IPS-18a (cell line): ENCODE data around the gene ZNF841.

Experiments used
- H3K27ac ChIP-seq: one replicate; pipeline ENCODE4 v1.5.1; 2013; ENCODE audit warnings: low read length
- H3K27me3 ChIP-seq: one replicate; pipeline ENCODE4 v1.6.1; 2013; ENCODE audit warnings: mild to moderate bottlenecking, low read length; ENCODE audit not compliant: control insufficient read depth, insufficient read depth
- H3K36me3 ChIP-seq: one replicate; pipeline ENCODE4 v1.6.1; 2013; ENCODE audit warnings: low read depth, low read length; ENCODE audit not compliant: control insufficient read depth
- H3K4me1 ChIP-seq: one replicate; pipeline ENCODE4 v1.6.1; 2013; ENCODE audit warnings: low read depth, low read length; ENCODE audit not compliant: control insufficient read depth
- H3K4me3 ChIP-seq: one replicate; pipeline ENCODE4 v1.5.1; 2013; ENCODE audit warnings: low read length
- H3K9ac ChIP-seq: one replicate; pipeline ENCODE4 v1.6.1; 2013; ENCODE audit warnings: mild to moderate bottlenecking, low read length, moderate library complexity
- H3K9me3 ChIP-seq: one replicate; pipeline ENCODE4 v1.6.1; 2013; ENCODE audit warnings: low read depth, low read length; ENCODE audit not compliant: control insufficient read depth

Gene ZNF841

GRCh38 chr19:52095172-52096014 lies at the start of gene ZNF841:
Gene ZNF841, minus strand, starts transcription at chr19:52095765. Its CDS starts 10,964 bp downstream, at chr19:52084801.
- H3K27ac ChIP-seq = no peak within 1 kb of the TSS
- H3K27me3 ChIP-seq = peaks cover 11% of the 10 kb centered on the region
- peak within 1 kb of the TSS; percentile 96 for H3K4me3 ChIP-seq
- peaks cover 23% of the 10 kb centered on the region for H3K9me3 ChIP-seq
- H3K9ac ChIP-seq = peak within 1 kb of the TSS; percentile 83
- no peaks in the 10 kb centered on the region for H3K36me3 ChIP-seq
- H3K4me1 ChIP-seq = peaks cover 4% of the 10 kb centered on the region

- Histone ChIP-seq H3K27ac (no peak overlapping the region), H3K36me3 (no peaks in the 10 kb centered on the region), H3K9ac (no peak overlapping the region), H3K27me3 (no peaks in the 10 kb centered on the region), H3K4me3 (no peak overlapping the region), H3K9me3 (peaks cover 3% of the 10 kb centered on the region), H3K4me1 (peaks cover 8% of the 10 kb centered on the region)
Measured at GRCh38 chr19:52142001-52142595, 46.5 kb upstream of the ZNF841 start.

DNA sequence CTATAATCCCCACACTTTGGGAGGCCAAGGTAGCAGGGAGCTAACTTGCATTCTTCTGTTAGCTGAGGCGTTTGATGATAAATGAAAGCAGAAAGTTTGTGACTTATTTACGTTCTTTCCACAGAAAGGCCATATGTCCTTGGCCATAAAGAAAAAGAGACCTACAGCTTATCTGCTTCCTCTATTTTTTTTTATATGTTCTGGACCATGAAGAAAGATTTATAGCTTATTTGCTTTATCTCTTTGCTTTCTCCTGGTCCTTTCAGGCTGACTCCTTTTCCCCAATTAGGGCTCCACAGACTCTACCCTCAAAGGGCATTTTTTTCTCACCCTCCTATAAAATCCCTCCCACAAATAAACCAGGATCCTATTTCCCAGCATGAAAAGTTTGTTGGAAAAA lies 45.6 kb upstream of the ZNF841 start:
- Histone ChIP-seq H3K4me3 (no peak overlapping the region), H3K9me3 (no peaks in the 10 kb centered on the region), H3K36me3 (no peaks in the 10 kb centered on the region), H3K4me1 (peaks cover 8% of the 10 kb centered on the region), H3K27ac (no peak overlapping the region), H3K27me3 (no peaks in the 10 kb centered on the region), H3K9ac (no peak overlapping the region)

- no peak overlapping the region for H3K9ac ChIP-seq
- H3K9me3 ChIP-seq = no peaks in the 10 kb centered on the region
- H3K27me3 ChIP-seq = no peaks in the 10 kb centered on the region
- no peaks in the 10 kb centered on the region for H3K36me3 ChIP-seq
- no peak overlapping the region for H3K27ac ChIP-seq
- H3K4me1 ChIP-seq = peaks cover 8% of the 10 kb centered on the region
- H3K4me3 ChIP-seq = peak overlapping the region; percentile 89
Measured at GRCh38 chr19:52140032-52140710, 44.6 kb upstream of the ZNF841 start.

DNA sequence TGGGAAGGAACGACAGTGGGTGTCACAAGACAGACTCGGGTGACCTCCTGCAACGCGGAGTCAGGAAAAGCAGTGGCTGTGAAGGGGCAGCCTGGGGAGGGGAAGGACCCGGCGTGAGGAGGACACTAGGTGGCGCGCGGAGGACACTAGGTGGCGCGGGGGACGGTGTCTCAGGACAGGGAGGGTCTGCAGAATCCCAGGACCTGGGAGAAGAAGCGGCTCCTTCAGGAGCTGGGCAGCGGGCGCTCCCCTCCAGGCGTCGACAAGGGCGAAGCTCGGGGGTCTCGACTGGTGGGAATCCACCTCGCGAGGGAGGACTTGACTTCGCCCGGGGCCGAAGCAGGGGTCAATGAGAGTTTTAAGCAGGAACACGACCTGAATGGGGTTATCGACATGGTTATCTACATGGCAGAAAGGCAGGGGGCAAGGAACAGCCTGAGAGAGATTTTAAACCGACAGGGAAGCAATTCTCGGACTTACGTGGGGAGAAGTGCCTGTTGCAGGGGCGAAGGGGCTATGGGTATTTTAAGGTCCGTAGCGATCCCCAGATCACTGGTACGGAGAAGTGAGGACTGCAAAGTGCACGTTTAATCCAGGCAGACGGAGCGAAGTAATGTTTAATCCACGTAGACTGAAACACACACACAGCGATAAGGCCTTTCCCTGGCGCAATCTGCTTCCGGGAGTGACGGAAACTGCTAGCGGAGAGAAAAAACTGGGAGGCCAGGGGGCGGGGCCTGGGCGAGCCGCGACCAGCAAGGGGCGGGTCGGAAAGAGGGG lies 43.9 kb upstream of the ZNF841 start, which contains the start of gene ZNF616:
Gene ZNF616, minus strand, starts transcription at position 687 of the 780 bp plus-strand sequence. CDS start 9,426 bp downstream, outside the sequence.
- H3K9ac ChIP-seq = peak within 1 kb of the TSS; percentile 95
- H3K4me3 ChIP-seq = peak within 1 kb of the TSS; percentile 89
- H3K4me1 ChIP-seq = peaks cover 8% of the 10 kb centered on the region
- H3K27me3 ChIP-seq = no peaks in the 10 kb centered on the region
- no peaks in the 10 kb centered on the region for H3K36me3 ChIP-seq
- H3K9me3 ChIP-seq = no peaks in the 10 kb centered on the region
- peak within 1 kb of the TSS; percentile 80 for H3K27ac ChIP-seq

DNA sequence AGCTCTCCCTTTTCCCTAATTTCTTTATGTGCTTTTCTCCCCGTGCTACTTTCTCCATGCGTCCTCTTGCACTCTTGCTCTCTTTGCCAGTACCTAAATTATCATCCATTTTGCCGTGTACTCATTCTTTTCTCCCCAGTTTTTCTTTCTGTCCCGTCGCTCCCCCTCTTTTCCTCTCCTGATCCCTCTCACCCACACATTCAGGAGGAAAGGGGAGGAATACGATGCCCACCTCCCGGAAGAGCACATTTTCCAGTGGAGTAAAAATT lies 43.4 kb upstream of the ZNF841 start:
- Histone ChIP-seq H3K27me3 (no peaks in the 10 kb centered on the region), H3K4me3 (peak overlapping the region; percentile 89), H3K27ac (peak overlapping the region; percentile 76), H3K36me3 (no peaks in the 10 kb centered on the region), H3K4me1 (peaks cover 8% of the 10 kb centered on the region), H3K9ac (peak overlapping the region; percentile 95), H3K9me3 (no peaks in the 10 kb centered on the region)

DNA sequence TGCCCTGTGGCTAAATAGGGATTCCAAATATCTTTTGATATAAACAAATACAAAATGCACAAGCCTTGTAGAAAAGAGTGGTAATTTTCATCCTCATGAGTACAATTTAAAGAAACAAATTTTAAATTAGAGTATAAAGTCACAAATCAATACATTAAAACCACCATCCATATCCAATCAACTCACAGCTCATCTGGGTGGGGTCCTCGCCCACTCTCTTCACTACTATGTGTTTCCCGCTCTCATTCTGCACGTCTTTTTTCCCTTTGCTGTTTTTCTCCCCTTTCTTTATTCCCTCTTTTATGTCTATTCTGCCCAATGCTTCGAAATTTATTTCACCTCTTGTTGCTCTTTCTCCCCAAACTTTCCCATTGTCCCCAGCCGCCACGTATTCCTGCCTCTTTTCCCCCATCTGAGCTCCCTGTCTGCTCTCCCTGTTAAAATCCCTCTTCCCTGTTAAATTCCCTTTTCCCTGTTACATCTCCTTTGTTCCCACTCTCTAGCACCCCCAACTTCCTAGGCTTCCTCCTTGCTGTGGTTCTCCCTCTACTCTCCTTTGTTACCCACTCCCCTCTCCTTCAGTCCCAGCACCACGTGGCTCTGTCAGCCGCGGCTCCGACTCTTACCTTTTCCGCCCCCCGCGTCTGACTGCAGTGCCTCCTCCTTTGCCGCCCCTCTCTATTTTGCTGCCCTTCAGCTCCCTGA lies 42.9 kb upstream of the ZNF841 start:
- no peaks in the 10 kb centered on the region for H3K36me3 ChIP-seq
- peak overlapping the region; percentile 89 for H3K27ac ChIP-seq

GRCh38 chr19:52120286-52120685 lies 24.7 kb upstream of the ZNF841 start:
- Histone ChIP-seq H3K4me3 (no peak overlapping the region), H3K9me3 (peaks cover 82% of the 10 kb centered on the region), H3K9ac (no peak overlapping the region), H3K36me3 (peaks cover 81% of the 10 kb centered on the region), H3K27ac (no peak overlapping the region), H3K27me3 (no peaks in the 10 kb centered on the region), H3K4me1 (no peaks in the 10 kb centered on the region)

More for the DNA sequence above, 42.9 kb upstream of the ZNF841 start:
- H3K9me3 ChIP-seq = no peaks in the 10 kb centered on the region
- peaks cover 8% of the 10 kb centered on the region for H3K4me1 ChIP-seq
- peak overlapping the region; percentile 89 for H3K4me3 ChIP-seq
- no peaks in the 10 kb centered on the region for H3K27me3 ChIP-seq
- H3K9ac ChIP-seq = peak overlapping the region; percentile 95

GRCh38 chr19:52115526-52116053 lies 20.0 kb upstream of the ZNF841 start:
- Histone ChIP-seq H3K27ac (no peak overlapping the region), H3K27me3 (no peaks in the 10 kb centered on the region), H3K9me3 (peaks cover 96% of the 10 kb centered on the region), H3K36me3 (peaks cover 56% of the 10 kb centered on the region), H3K9ac (no peak overlapping the region), H3K4me1 (no peaks in the 10 kb centered on the region), H3K4me3 (peak overlapping the region; percentile 11)

GRCh38 chr19:52114691-52115090 lies 19.1 kb upstream of the ZNF841 start:
- Histone ChIP-seq H3K27me3 (no peaks in the 10 kb centered on the region), H3K9me3 (peaks cover 87% of the 10 kb centered on the region), H3K4me1 (no peaks in the 10 kb centered on the region), H3K9ac (no peak overlapping the region), H3K4me3 (no peak overlapping the region), H3K36me3 (peaks cover 47% of the 10 kb centered on the region), H3K27ac (no peak overlapping the region)
